HUES64 (cell line): Measurements from ENCODE around the gene ARL15.

ENCODE experiments used
- H3K27ac ChIP-seq: 2 replicates; pipeline ENCODE4 v1.7.0; 2013; ENCODE audit warnings: low read depth, low read length, inconsistent platforms
- H3K27me3 ChIP-seq: 2 replicates; pipeline ENCODE4 v1.6.1; 2013; ENCODE audit warnings: mild to moderate bottlenecking, low read length; ENCODE audit not compliant: insufficient read depth
- H3K36me3 ChIP-seq: 2 replicates; pipeline ENCODE4 v1.6.1; 2013; ENCODE audit warnings: mild to moderate bottlenecking, low read length; ENCODE audit not compliant: insufficient read depth
- H3K4me1 ChIP-seq: 2 replicates; pipeline ENCODE4 v1.6.1; 2013; ENCODE audit warnings: mild to moderate bottlenecking, low read length, moderate library complexity; ENCODE audit not compliant: insufficient read depth
- H3K4me3 ChIP-seq: 2 replicates; pipeline ENCODE4 v1.5.1; 2013; ENCODE audit warnings: mild to moderate bottlenecking, low read length, moderate library complexity
- H3K9ac ChIP-seq: 2 replicates; pipeline ENCODE4 v1.6.1; 2013; ENCODE audit warnings: mild to moderate bottlenecking, low read depth, low read length
- H3K9me3 ChIP-seq: 2 replicates; pipeline ENCODE4 v1.6.1; 2013; ENCODE audit warnings: low read depth, low read length; ENCODE audit not compliant: insufficient read depth
- WGBS: fragments of 150-250, 120-280 bp; methylation state at CpG from one replicate; pipeline ENCODE4 v1.1.7; 2013; ENCODE audit warnings: missing lambda C conversion rate; 5-methylcytosine and 5-hydroxymethylcytosine counted together

ARL15 gene

DNA sequence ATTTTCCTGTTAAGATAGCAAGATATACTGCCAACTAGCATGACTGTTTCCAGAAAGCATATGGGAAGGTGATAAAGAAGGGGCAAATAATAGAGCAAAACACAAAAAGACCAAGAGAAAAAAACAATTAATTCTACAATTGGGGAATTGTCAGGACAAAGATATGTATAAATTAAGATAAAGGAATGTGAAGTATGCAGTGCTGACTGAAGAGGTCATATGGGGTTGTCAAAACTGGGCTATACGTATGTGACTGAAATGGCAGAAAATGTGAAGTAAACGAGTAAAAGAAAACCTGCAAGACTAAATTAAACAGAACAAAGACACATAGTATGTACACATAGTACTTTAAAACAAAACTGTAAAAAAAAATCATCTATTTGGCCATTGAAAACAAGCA lies 222.3 kb downstream of the ARL15 start:
- Histone ChIP-seq H3K4me1 (peaks cover 28% of the 10 kb centered on the region), H3K36me3 (no peaks in the 10 kb centered on the region), H3K9ac (no peak overlapping the region), H3K9me3 (no peaks in the 10 kb centered on the region), H3K4me3 (no peak overlapping the region), H3K27me3 (no peaks in the 10 kb centered on the region), H3K27ac (no peak overlapping the region; the same call in 1 of the 2 replicates)
- WGBS, result 95% methylated on average over 2 of the region's 2 CpGs

- Histone ChIP-seq H3K9ac (no peak overlapping the region), H3K36me3 (no peaks in the 10 kb centered on the region), H3K9me3 (no peaks in the 10 kb centered on the region), H3K27ac (no peak overlapping the region), H3K27me3 (no peaks in the 10 kb centered on the region), H3K4me1 (peaks cover 23% of the 10 kb centered on the region), H3K4me3 (no peak overlapping the region)
- WGBS, result 100% methylated on average over 2 of the region's 2 CpGs
These were observed 222.9 kb downstream of the ARL15 start for GRCh38 chr5:54087436-54087835.

DNA sequence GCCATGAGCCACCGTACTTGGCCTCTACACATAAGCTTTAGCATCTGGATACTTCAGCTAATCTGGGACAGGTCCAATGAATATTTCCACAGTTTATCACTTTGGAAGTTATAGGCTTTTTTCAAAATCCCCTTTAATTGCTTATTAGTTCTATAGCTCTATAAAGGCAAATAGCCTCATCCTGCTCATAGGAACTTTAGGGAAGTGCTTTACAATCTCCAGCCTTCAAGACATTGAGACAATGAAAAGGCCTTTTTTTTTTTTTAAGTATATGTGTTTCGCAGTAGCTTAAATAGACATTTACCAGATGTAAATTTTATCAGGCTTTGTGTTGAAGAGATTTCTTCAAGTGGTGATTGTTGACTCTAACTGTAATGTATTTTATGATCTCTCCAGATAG lies 224.2 kb downstream of the ARL15 start:
- no peak overlapping the region for H3K4me3 ChIP-seq
- no peaks in the 10 kb centered on the region for H3K27me3 ChIP-seq
- H3K4me1 ChIP-seq, result peaks cover 22% of the 10 kb centered on the region
- 91% methylated on average over 1 of the region's 2 CpGs for WGBS
- no peaks in the 10 kb centered on the region for H3K36me3 ChIP-seq
- H3K27ac ChIP-seq, result no peak overlapping the region
- no peak overlapping the region for H3K9ac ChIP-seq
- no peaks in the 10 kb centered on the region for H3K9me3 ChIP-seq

DNA sequence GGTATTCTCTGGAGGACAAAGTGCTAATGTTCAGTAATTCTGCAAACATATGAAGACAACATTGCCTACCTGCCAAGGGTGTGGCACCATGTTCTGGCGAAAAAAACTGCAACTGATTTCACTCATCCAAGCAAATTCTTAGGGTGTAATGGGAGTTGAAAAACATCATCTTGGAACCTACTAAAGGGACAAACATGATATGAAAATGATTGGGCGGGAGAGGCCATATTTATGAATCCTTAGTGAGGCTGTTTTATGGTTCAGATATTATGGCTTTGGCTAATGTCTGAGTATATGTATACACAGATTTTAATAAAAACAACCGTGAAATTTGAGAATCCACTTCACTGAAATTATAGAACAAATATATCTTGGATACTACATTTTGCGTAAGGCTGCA lies 225.7 kb downstream of the ARL15 start:
- Histone ChIP-seq H3K36me3 (no peaks in the 10 kb centered on the region), H3K9me3 (no peaks in the 10 kb centered on the region), H3K4me1 (peaks cover 11% of the 10 kb centered on the region), H3K4me3 (no peak overlapping the region), H3K27ac (no peak overlapping the region), H3K27me3 (no peaks in the 10 kb centered on the region), H3K9ac (no peak overlapping the region)
- 100% methylated on average over 4 of the region's 4 CpGs for WGBS

- Histone ChIP-seq H3K4me3 (no peak overlapping the region), H3K27me3 (no peaks in the 10 kb centered on the region), H3K27ac (no peak overlapping the region), H3K9me3 (no peaks in the 10 kb centered on the region), H3K36me3 (no peaks in the 10 kb centered on the region), H3K9ac (no peak overlapping the region), H3K4me1 (peaks cover 6% of the 10 kb centered on the region)
- WGBS, result 80% methylated on average over 3 of the region's 3 CpGs
These were observed 226.5 kb downstream of the ARL15 start for GRCh38 chr5:54083851-54084250.

- Histone ChIP-seq H3K4me1 (0 out of 2 replicates have a peak, but pooled peaks cover under 1% of the 10 kb centered on the region), H3K27ac (no peak overlapping the region), H3K27me3 (no peaks in the 10 kb centered on the region), H3K4me3 (no peak overlapping the region), H3K9me3 (no peaks in the 10 kb centered on the region), H3K9ac (no peak overlapping the region), H3K36me3 (no peaks in the 10 kb centered on the region)
- WGBS, result 88% methylated on average over 1 of the region's 1 CpG
These were observed 227.1 kb downstream of the ARL15 start for GRCh38 chr5:54083245-54083644.

- no peak overlapping the region for H3K4me3 ChIP-seq
These were observed 229.0 kb downstream of the ARL15 start for GRCh38 chr5:54081415-54081814.

GRCh38 chr5:54080831-54081230 lies 229.5 kb downstream of the ARL15 start:
- H3K27me3 ChIP-seq, result no peaks in the 10 kb centered on the region
- H3K9me3 ChIP-seq, result no peaks in the 10 kb centered on the region
- H3K4me1 ChIP-seq, result no peaks in the 10 kb centered on the region
- no peak overlapping the region for H3K27ac ChIP-seq
- H3K36me3 ChIP-seq, result no peaks in the 10 kb centered on the region
- H3K9ac ChIP-seq, result no peak overlapping the region
- 94% methylated on average over 5 of the region's 5 CpGs for WGBS
- H3K4me3 ChIP-seq, result no peak overlapping the region

More at GRCh38 chr5:54081415-54081814, 229.0 kb downstream of the ARL15 start:
- Histone ChIP-seq H3K27me3 (no peaks in the 10 kb centered on the region), H3K9ac (no peak overlapping the region), H3K9me3 (no peaks in the 10 kb centered on the region), H3K4me1 (no peaks in the 10 kb centered on the region), H3K36me3 (no peaks in the 10 kb centered on the region), H3K27ac (no peak overlapping the region)
- WGBS, result 90% methylated on average over 1 of the region's 1 CpG

- 91% methylated on average over 2 of the region's 2 CpGs for WGBS
- no peaks in the 10 kb centered on the region for H3K27me3 ChIP-seq
- H3K27ac ChIP-seq, result no peak overlapping the region
These were observed 236.6 kb downstream of the ARL15 start for GRCh38 chr5:54073735-54074134.

DNA sequence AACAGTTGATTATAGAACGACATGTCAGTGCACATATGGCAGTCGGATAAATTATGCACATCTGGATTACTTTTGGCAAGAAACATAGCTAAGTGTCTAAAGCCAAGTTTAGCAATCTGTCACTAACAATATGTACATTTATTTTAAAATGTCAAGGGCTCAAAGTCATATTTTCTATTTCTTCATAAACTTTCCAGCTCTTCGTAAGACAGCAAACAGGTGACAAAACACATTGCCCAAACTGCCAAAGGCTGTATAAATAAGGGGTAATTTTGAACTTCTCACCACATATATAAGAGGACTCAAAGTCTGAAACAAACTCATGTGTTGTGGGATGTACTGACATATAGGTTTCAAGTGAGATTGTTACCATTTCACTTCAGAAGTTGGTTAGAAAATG lies 237.2 kb downstream of the ARL15 start:
- H3K27ac ChIP-seq, result no peak overlapping the region
- 93% methylated on average over 2 of the region's 3 CpGs for WGBS
- H3K4me3 ChIP-seq, result no peak overlapping the region
- H3K9me3 ChIP-seq, result no peaks in the 10 kb centered on the region
- peaks cover 3% of the 10 kb centered on the region; the same call in 1 of the 2 replicates for H3K4me1 ChIP-seq
- H3K27me3 ChIP-seq, result no peaks in the 10 kb centered on the region
- H3K36me3 ChIP-seq, result no peaks in the 10 kb centered on the region
- no peak overlapping the region for H3K9ac ChIP-seq

More at GRCh38 chr5:54073735-54074134, 236.6 kb downstream of the ARL15 start:
- Histone ChIP-seq H3K36me3 (no peaks in the 10 kb centered on the region), H3K9me3 (no peaks in the 10 kb centered on the region), H3K9ac (no peak overlapping the region), H3K4me3 (no peak overlapping the region), H3K4me1 (no peaks in the 10 kb centered on the region)

DNA sequence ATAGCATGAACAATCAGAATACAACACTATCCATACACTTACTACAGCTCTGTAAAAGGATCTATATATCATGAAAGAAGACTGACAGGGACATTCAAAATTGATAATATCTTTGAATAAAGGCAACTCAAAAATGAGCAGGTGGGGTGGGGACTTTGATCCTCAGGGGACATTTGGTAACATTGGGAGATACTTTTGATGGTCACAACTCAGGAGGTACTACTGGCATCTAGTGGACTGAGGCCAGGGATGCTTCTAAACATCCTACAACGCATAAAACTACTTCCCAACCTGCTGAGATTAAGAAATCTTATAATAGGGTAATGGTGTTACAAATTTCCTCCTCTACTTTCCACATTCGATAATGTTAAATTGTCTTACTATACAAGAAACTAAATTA lies 243.9 kb downstream of the ARL15 start:
- Histone ChIP-seq H3K27ac (no peak overlapping the region), H3K9ac (no peak overlapping the region), H3K9me3 (no peaks in the 10 kb centered on the region), H3K36me3 (no peaks in the 10 kb centered on the region), H3K4me3 (no peak overlapping the region), H3K27me3 (no peaks in the 10 kb centered on the region), H3K4me1 (peaks cover 27% of the 10 kb centered on the region)
- WGBS, result no CpG with 5 or more reads among the region's 2 CpGs

GRCh38 chr5:54063817-54064216 lies 246.6 kb downstream of the ARL15 start:
- H3K9me3 ChIP-seq, result no peaks in the 10 kb centered on the region
- H3K4me1 ChIP-seq, result peaks cover 32% of the 10 kb centered on the region
- H3K27ac ChIP-seq, result no peak overlapping the region
- no peaks in the 10 kb centered on the region for H3K27me3 ChIP-seq
- H3K9ac ChIP-seq, result no peak overlapping the region
- 90% methylated on average over 3 of the region's 3 CpGs for WGBS
- H3K36me3 ChIP-seq, result no peaks in the 10 kb centered on the region
- H3K4me3 ChIP-seq, result no peak overlapping the region
